NCI-H524 treated with DMSO at 0.1 percent for 48 hours (cell line): ENCODE results near the gene REV1.
"Not testable (repeated sequence)": the region's sequence is repeated elsewhere in the genome, so short reads cannot be mapped to it uniquely, and the experiment has no call there.

ENCODE experiments used
- DNase-seq: peaks from one replicate; lab custom pipeline; 2025; lab: John Stamatoyannopoulos, UW

REV1 gene

GRCh38 chr2:99489761-99490622, at the start of gene REV1:
Gene REV1, minus strand, starts transcription at chr2:99490017. Its CDS starts 25,042 bp downstream, at chr2:99464975.
- DNase-seq, result peak; percentile 48

- DNase-seq, result no peak
Measured at GRCh38 chr2:99537910-99538485, 48.2 kb upstream of the REV1 start.

- DNase-seq, result peak; percentile 89
Measured at GRCh38 chr2:99524056-99524455, 34.2 kb upstream of the REV1 start.

GRCh38 chr2:99522157-99522556, 32.3 kb upstream of the REV1 start:
- DNase-seq, result no peak

GRCh38 chr2:99520813-99521212, 31.0 kb upstream of the REV1 start:
- no peak for DNase-seq

- DNase-seq, result no peak
Measured at GRCh38 chr2:99520195-99520594, 30.4 kb upstream of the REV1 start.

- DNase-seq, result no peak
Measured at GRCh38 chr2:99514357-99514756, 24.5 kb upstream of the REV1 start.

- DNase-seq, result no peak
Measured at GRCh38 chr2:99512181-99512591, 22.4 kb upstream of the REV1 start.

GRCh38 chr2:99509387-99509786, 19.6 kb upstream of the REV1 start:
- peak; percentile 43 for DNase-seq

GRCh38 chr2:99507937-99508818, 18.4 kb upstream of the REV1 start:
- peak; percentile 40 for DNase-seq

GRCh38 chr2:99504844-99505584, 15.2 kb upstream of the REV1 start:
- DNase-seq, result no peak

- not testable (repeated sequence) for DNase-seq
Measured at GRCh38 chr2:99503662-99504416, 14.0 kb upstream of the REV1 start.

GRCh38 chr2:99496021-99496420, 6.2 kb upstream of the REV1 start:
- DNase-seq, result no peak

GRCh38 chr2:99495115-99495860, 5.5 kb upstream of the REV1 start:
- no peak for DNase-seq

- DNase-seq, result no peak
Measured at GRCh38 chr2:99492721-99493120, 2.9 kb upstream of the REV1 start.

- DNase-seq, result no peak
Measured at GRCh38 chr2:99490623-99491461, 1.0 kb upstream of the REV1 start.

GRCh38 chr2:99489063-99489760, 605 bp downstream of the REV1 start:
- no peak for DNase-seq

- DNase-seq, result no peak
Measured at GRCh38 chr2:99488539-99489062, 1.2 kb downstream of the REV1 start.

- DNase-seq, result no peak
Measured at GRCh38 chr2:99487906-99488305, 1.9 kb downstream of the REV1 start.
